Muscle of back (tissue), 10 donors: ENCODE data around the gene OLFML2A. TPM values are rescaled to one million over a fixed set of nuclear protein-coding genes. Genes with fewer than 3 reads are reported as not detected.

Source experiments
- polyA plus RNA-seq, 10 donors: library from polyadenylated mRNA; unstranded; fragments of 120-200 nt; gene quantifications; one replicate each; pipeline ENCODE4 v1.2.1, GENCODE V29; 2013; ENCODE audit not compliant: insufficient read length in 10 of 10

OLFML2A gene
- polyA plus RNA-seq, 10 donors: 124 to 166 (median 140) TPM

Other genes starting within 250 kb of the OLFML2A start
- gene NR6A1, start 5.8 kb upstream of the OLFML2A start, polyA plus RNA-seq: 1 to 10 TPM in 3 of 10 donors, under 1 TPM in 7; 0.51 to 1.5 (median 0.91) TPM
- gene WDR38, start 76.3 kb downstream of the OLFML2A start, polyA plus RNA-seq: under 1 TPM in 3 of 10 donors, not detected in 7; 0.10 to 0.43 (median 0.19) TPM
- gene RPL35, start 84.8 kb downstream of the OLFML2A start, polyA plus RNA-seq: 1,000 to 10,000 TPM; 1,479 to 2,318 (median 1,842) TPM
- 10 to 100 TPM; 25.7 to 33.1 (median 29.5) TPM for gene ARPC5L, start 85.0 kb downstream of the OLFML2A start, polyA plus RNA-seq
- gene GOLGA1, start 163.9 kb downstream of the OLFML2A start, polyA plus RNA-seq: 10 to 100 TPM in 7 of 10 donors, 1 to 10 TPM in 3; 9.0 to 18.7 (median 11.2) TPM